GM12892 (cell line): Measurements from ENCODE around the gene CRIP1.

Experiments
- POLR2A ChIP-seq: IDR thresholded peaks from 2 replicates; pipeline ENCODE4 v1.6.1; 2011; ENCODE audit warnings: low read depth, low read length, control low read depth
- POLR2AphosphoS5 ChIP-seq: IDR thresholded peaks from 2 replicates; pipeline ENCODE4 v1.6.1; 2011; ENCODE audit warnings: low read depth, low read length, control low read depth
- TAF1 ChIP-seq: IDR thresholded peaks from 2 replicates; pipeline ENCODE4 v1.6.1; 2011; ENCODE audit warnings: low read depth, mild to moderate bottlenecking, control low read depth, low read length, borderline replicate concordance

GRCh38 chr14:105472486-105472991 is 14.1 kb upstream of the CRIP1 start:
- TF ChIP-seq POLR2A = no peak
- TF ChIP-seq POLR2AphosphoS5 = no peak
- no peak for TF ChIP-seq TAF1
